Measurements from ENCODE around the gene RAC2.

Gene RAC2

DNA sequence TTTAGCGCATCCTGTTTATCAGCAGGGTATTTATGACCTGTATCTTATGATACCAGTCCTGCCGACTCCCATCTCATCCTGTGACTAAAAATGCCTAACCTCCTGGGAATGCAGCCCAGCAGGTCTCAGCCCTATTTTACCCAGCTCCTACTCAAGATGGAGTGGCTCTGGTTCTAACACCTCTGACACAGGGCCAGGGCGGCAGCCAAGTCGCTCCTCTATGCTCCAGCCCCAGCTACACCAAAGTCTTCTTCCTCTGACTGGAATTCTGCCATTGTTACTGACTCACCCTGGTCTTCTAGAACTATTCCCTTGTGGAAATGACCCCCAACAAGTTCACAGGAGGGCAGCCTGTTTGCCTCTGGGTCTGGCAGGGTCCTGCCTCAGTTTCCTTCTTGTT is 48.1 kb downstream of the RAC2 start:
- no peak overlapping the region for H3K4me3 ChIP-seq (ENCODE audit: control insufficient read depth, low read depth, low read length)
- TF ChIP-seq, protein P1, sequence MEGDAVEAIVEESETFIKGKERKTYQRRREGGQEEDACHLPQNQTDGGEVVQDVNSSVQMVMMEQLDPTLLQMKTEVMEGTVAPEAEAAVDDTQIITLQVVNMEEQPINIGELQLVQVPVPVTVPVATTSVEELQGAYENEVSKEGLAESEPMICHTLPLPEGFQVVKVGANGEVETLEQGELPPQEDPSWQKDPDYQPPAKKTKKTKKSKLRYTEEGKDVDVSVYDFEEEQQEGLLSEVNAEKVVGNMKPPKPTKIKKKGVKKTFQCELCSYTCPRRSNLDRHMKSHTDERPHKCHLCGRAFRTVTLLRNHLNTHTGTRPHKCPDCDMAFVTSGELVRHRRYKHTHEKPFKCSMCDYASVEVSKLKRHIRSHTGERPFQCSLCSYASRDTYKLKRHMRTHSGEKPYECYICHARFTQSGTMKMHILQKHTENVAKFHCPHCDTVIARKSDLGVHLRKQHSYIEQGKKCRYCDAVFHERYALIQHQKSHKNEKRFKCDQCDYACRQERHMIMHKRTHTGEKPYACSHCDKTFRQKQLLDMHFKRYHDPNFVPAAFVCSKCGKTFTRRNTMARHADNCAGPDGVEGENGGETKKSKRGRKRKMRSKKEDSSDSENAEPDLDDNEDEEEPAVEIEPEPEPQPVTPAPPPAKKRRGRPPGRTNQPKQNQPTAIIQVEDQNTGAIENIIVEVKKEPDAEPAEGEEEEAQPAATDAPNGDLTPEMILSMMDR (IDR thresholded peaks at IDR 0.05; ENCODE audit: control insufficient read depth, insufficient read depth, low read depth, low read length, missing control alignments) = no peak
- DNase-seq (ENCODE audit: low read depth) = no peak

GRCh38 chr22:37194750-37195149 is 49.3 kb downstream of the RAC2 start:
- H3K4me3 ChIP-seq (ENCODE audit: control insufficient read depth, low read depth, low read length) = no peak overlapping the region
- no peak for DNase-seq (ENCODE audit: low read depth)
- TF ChIP-seq, protein P1 (IDR thresholded peaks at IDR 0.05; ENCODE audit: control insufficient read depth, insufficient read depth, low read depth, low read length, missing control alignments) = no peak

DNA sequence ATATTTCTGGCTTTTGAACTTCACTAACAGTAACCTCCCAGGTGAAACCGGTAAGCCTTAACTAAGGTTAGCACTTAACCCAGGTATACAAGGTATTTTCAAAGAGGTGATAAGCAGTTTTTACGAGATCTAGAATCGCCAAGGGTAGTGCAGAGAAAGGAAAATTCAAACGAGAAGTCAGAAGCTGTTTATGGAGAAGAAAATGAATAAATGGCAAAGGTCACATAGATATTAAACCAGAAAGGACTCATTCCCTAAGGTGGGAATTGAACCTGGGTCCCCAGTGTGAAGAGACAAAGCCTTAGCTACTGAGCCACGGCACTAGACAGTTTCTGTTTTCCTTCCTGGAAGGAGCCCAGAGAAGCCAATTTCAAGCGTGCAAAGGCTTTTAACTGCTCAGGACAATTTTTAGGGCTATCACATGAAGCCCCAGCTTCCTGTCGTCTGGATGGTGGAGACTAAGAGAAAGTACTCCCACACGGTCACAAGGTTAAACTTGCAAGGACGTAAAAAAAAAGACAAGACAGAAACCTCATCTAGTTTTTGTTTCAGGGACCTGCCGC is 50.4 kb downstream of the RAC2 start:
- no peak for DNase-seq (ENCODE audit: low read depth)
- H3K4me3 ChIP-seq (ENCODE audit: control insufficient read depth, low read depth, low read length) = no peak overlapping the region
- TF ChIP-seq, protein P1 (IDR thresholded peaks at IDR 0.05; ENCODE audit: control insufficient read depth, insufficient read depth, low read depth, low read length, missing control alignments) = no peak

DNA sequence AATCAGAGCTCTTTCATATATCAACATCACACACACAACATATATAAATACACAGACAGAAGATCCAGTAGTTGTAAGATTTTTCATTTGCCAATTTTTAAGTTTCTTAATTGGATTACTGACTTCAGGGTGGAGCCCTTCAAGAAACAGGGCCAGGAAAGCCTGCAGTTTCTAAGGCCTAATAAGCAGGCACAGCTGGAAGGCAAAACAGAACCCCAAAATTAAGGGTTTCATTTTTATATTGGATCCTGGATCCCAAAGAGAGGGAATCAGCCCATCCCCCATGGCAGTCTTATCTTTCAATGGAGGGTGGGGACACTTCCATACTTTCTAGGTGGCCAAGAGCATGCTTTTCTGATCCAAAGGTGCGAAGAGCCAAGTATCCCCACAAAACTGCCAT is 51.3 kb downstream of the RAC2 start:
- no peak overlapping the region for H3K4me3 ChIP-seq (ENCODE audit: control insufficient read depth, low read depth, low read length)
- DNase-seq (ENCODE audit: low read depth) = no peak
- TF ChIP-seq, protein P1 (IDR thresholded peaks at IDR 0.05; ENCODE audit: control insufficient read depth, insufficient read depth, low read depth, low read length, missing control alignments) = no peak

DNA sequence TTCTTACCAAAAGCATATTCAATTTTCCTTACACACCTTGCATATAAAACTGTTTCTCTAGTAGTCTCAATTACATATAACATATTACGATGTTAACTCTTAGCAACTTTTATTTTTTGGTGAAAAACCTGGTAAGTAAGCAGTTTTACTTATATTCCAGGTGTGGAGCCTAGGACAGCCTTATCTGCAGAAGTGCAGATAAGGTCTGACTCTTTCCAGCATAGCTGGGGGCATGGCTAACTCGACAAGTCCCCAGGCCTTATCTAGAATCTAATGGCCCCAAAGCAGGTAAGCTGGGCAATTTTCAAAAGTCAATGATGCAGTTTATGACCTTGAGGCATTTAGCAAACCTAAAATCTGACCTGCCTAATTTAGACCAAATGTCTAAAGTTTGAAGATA is 51.9 kb downstream of the RAC2 start:
- H3K4me3 ChIP-seq (ENCODE audit: control insufficient read depth, low read depth, low read length) = no peak overlapping the region
- TF ChIP-seq, protein P1 (IDR thresholded peaks at IDR 0.05; ENCODE audit: control insufficient read depth, insufficient read depth, low read depth, low read length, missing control alignments) = no peak
- DNase-seq (ENCODE audit: low read depth) = no peak

DNA sequence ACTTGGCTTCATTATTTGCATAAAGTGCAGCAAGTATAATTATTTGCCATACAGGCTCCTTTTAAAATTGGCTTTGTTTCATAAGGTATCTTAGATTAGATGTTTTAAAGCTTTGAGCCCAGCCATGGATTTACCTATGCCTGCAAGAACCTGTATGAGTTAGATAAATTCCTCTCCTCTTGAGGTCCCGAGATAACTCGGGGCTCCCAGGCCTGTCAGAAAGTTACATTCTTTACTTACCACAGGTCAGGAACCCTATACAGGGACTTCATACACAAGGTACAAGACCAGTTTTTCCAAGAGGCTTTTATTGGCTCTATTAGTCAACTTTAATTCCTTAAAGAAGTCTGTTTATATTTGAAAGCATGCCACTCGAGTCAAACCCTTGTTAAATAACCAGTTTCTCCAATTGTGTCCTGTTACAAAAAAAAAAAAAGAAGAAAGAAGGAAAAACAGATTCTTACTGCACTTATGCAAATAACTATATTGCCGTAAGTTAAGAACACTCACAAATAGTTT is 53.7 kb downstream of the RAC2 start:
- H3K4me3 ChIP-seq (ENCODE audit: control insufficient read depth, low read depth, low read length) = no peak overlapping the region
- DNase-seq (ENCODE audit: low read depth) = no peak
- TF ChIP-seq, protein P1 (IDR thresholded peaks at IDR 0.05; ENCODE audit: control insufficient read depth, insufficient read depth, low read depth, low read length, missing control alignments) = no peak

Data from AG09309 (cell line).